ENCODE measurements around the gene ABCC6. TPM values are rescaled to one million over a fixed set of nuclear protein-coding genes. Genes with fewer than 3 reads are reported as not detected.
"Not testable (repeated sequence)": the region's sequence is repeated elsewhere in the genome, so short reads cannot be mapped to it uniquely, and the experiment has no call there.

ABCC6 gene
- total RNA-seq: 0.53 TPM

DNA sequence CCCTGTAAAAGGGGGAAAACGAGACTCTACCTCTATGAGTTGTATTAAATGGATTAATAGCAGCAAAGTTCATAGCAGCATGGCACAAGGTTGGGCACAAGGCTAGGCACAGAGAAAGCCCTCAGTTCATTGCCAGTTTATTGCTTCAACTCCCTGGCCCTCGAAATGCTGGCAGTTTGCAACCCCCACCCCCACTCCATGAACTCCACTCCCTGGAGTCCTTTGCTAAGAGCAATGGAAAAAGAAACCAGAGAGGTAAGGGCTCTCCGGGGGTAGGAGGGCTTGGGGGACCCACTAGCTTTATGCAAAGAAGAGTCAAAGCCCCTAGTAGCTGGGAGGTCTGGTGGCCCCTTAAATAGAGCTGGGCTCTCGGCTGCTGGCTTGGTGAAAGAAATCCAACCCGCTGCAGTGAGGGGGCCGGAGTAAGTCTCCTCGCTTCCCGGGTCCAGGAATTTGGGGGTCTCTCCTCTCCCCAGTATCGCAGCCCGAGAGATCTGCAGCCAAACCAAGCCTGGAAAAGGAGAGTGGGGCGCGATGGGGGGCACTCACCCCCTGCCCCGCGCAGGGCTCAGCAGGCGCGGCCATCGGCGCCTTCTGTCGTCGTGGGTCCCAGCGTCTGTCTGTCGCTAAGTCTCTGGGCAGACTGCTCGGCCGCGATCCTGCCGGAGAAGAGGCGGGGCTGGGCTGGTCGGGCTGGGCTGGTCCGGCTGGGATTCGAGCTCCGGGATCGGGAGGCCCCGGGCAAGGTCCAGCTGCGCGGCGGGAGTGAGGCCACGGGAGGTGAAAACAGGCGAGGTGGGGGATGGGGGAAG is at the start of gene ABCC6:
Gene ABCC6 (minus strand): TSS at position 645 of the 812 bp plus-strand sequence. CDS start 60 bp downstream, at position 585.
- intact Hi-C loops (cut with DNase I); H3K9me3 ChIP-seq; H3K4me1 ChIP-seq; DNase-seq (ENCODE audit: low spot score in 2 of 2); H3K27ac ChIP-seq; H3K36me3 ChIP-seq; H3K27me3 ChIP-seq: not testable (repeated sequence)
- H3K4me3 ChIP-seq: peak within 1 kb of the TSS in 1 of 2 donors; percentile 52

GRCh38 chr16:16272573-16273221 is 49.4 kb upstream of the ABCC6 start:
- H3K9me3 ChIP-seq; DNase-seq (ENCODE audit: low spot score in 2 of 2); H3K4me1 ChIP-seq; H3K27ac ChIP-seq; H3K36me3 ChIP-seq; intact Hi-C loops (cut with DNase I); H3K27me3 ChIP-seq; H3K4me3 ChIP-seq: not testable (repeated sequence)

DNA sequence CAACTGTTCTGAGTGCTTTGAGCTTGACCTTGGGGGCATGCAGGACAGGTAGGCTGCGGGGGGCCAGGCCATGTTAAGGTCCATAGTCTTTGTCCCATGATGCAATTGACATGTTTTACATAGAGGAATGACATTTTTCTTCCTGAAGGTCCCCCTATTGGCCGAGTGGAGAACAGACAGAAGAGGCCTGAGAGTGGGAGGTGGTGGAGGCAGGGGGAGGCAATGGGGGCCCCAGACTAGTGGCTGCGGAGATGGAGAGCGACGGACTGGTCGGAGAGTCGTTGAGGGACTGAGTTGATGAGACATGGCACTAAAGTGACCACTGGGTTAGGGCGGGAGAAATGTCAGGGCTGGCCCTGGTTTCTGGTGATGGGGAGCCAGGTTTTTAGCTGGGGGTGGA is 48.4 kb upstream of the ABCC6 start:
- intact Hi-C loops (cut with DNase I): not testable (repeated sequence)

GRCh38 chr16:16268185-16268808 is 45.0 kb upstream of the ABCC6 start:
- DNase-seq (ENCODE audit: low spot score in 2 of 2); H3K4me3 ChIP-seq; intact Hi-C loops (cut with DNase I); H3K27me3 ChIP-seq; H3K27ac ChIP-seq; H3K36me3 ChIP-seq; H3K4me1 ChIP-seq; H3K9me3 ChIP-seq: not testable (repeated sequence)

More for the DNA sequence above, 48.4 kb upstream of the ABCC6 start:
- H3K27ac ChIP-seq; H3K4me3 ChIP-seq; H3K36me3 ChIP-seq; H3K4me1 ChIP-seq; H3K27me3 ChIP-seq; DNase-seq (ENCODE audit: low spot score in 2 of 2); H3K9me3 ChIP-seq: not testable (repeated sequence)

- intact Hi-C loops (cut with DNase I): not testable (repeated sequence)
These were observed 44.4 kb upstream of the ABCC6 start for GRCh38 chr16:16267708-16268107.

GRCh38 chr16:16265044-16265443 is 41.8 kb upstream of the ABCC6 start:
- H3K36me3 ChIP-seq; intact Hi-C loops (cut with DNase I); H3K27me3 ChIP-seq; H3K4me1 ChIP-seq; H3K9me3 ChIP-seq; H3K27ac ChIP-seq; DNase-seq (ENCODE audit: low spot score in 2 of 2); H3K4me3 ChIP-seq: not testable (repeated sequence)

More at GRCh38 chr16:16267708-16268107, 44.4 kb upstream of the ABCC6 start:
- not testable (repeated sequence) for H3K4me1 ChIP-seq; DNase-seq (ENCODE audit: low spot score in 2 of 2); H3K36me3 ChIP-seq; H3K27me3 ChIP-seq; H3K4me3 ChIP-seq; H3K9me3 ChIP-seq; H3K27ac ChIP-seq

DNA sequence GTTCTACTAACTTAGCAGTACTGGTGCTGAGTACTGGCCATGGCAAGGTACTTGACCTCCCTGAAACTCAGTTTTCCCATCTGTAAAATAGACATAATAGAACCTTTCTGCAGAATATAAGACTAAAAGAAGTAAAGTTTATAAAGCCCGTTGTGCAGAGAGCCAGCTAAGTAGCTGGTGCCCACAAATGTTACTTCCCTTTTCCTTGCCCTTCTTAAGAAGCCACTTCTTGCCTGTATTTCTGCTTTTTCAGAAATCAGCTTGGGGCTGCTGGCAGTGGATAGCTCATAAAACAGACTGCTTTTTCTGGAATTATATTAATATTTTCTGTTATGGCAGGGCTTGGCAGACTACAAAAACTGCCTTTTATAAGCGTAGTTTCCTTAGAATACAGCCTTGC is 40.7 kb upstream of the ABCC6 start:
- H3K4me3 ChIP-seq; H3K27ac ChIP-seq; H3K36me3 ChIP-seq; H3K9me3 ChIP-seq; H3K27me3 ChIP-seq; H3K4me1 ChIP-seq; intact Hi-C loops (cut with DNase I); DNase-seq (ENCODE audit: low spot score in 2 of 2): not testable (repeated sequence)

GRCh38 chr16:16262954-16263555 is 39.8 kb upstream of the ABCC6 start:
- DNase-seq (ENCODE audit: low spot score in 2 of 2); H3K27me3 ChIP-seq; intact Hi-C loops (cut with DNase I): not testable (repeated sequence)

DNA sequence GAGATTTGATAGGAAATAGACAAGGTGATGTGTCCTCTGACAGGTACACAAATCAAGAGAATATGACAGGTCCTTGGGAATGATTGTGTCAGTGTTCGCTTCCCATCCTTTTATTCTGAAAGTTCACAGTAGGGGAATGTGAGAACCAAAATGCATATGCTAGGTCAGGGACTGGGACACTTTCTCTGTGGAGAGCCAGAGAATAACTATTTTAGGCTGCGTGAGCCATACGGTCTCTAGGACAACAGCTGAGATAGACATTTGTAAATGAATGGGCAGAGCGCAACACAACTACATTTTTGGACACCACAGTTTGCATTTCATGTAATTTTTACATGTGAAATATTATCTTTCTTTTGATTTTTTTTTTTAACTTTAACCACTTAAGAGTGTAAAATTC is 36.7 kb upstream of the ABCC6 start:
- H3K9me3 ChIP-seq; intact Hi-C loops (cut with DNase I); H3K4me3 ChIP-seq; H3K27ac ChIP-seq; H3K4me1 ChIP-seq; H3K36me3 ChIP-seq; H3K27me3 ChIP-seq; DNase-seq (ENCODE audit: low spot score in 2 of 2): not testable (repeated sequence)

More at GRCh38 chr16:16262954-16263555, 39.8 kb upstream of the ABCC6 start:
- H3K36me3 ChIP-seq, H3K9me3 ChIP-seq, H3K27ac ChIP-seq, H3K4me3 ChIP-seq, H3K4me1 ChIP-seq: not testable (repeated sequence)

GRCh38 chr16:16258822-16259221 is 35.5 kb upstream of the ABCC6 start:
- H3K4me1 ChIP-seq; H3K4me3 ChIP-seq; DNase-seq (ENCODE audit: low spot score in 2 of 2); H3K27ac ChIP-seq; H3K27me3 ChIP-seq; H3K36me3 ChIP-seq; intact Hi-C loops (cut with DNase I); H3K9me3 ChIP-seq: not testable (repeated sequence)

GRCh38 chr16:16257301-16257923 is 34.1 kb upstream of the ABCC6 start:
- H3K27me3 ChIP-seq; H3K36me3 ChIP-seq; H3K27ac ChIP-seq; H3K9me3 ChIP-seq; intact Hi-C loops (cut with DNase I); H3K4me1 ChIP-seq; DNase-seq (ENCODE audit: low spot score in 2 of 2); H3K4me3 ChIP-seq: not testable (repeated sequence)

DNA sequence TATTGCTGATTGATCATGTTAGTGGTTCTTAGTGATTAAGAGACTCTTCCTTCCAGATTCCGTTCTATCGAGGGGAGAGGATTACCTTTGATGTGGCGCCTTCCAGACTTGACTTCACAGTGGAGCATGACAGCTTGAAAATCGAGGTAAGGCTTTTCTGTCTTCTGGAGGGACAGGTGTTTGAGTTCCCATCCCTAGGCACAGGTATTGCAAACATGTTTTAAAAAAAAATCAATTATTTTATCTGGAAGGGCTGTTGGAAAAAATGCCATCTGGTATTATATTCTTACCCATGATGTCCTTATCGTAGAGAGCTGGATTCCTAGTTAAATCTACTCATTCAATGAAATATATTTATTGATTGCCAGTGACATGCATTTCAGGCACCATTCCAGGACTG is 29.1 kb upstream of the ABCC6 start:
- H3K36me3 ChIP-seq; DNase-seq (ENCODE audit: low spot score in 2 of 2); intact Hi-C loops (cut with DNase I); H3K4me1 ChIP-seq; H3K27ac ChIP-seq; H3K4me3 ChIP-seq; H3K9me3 ChIP-seq; H3K27me3 ChIP-seq: not testable (repeated sequence)

DNA sequence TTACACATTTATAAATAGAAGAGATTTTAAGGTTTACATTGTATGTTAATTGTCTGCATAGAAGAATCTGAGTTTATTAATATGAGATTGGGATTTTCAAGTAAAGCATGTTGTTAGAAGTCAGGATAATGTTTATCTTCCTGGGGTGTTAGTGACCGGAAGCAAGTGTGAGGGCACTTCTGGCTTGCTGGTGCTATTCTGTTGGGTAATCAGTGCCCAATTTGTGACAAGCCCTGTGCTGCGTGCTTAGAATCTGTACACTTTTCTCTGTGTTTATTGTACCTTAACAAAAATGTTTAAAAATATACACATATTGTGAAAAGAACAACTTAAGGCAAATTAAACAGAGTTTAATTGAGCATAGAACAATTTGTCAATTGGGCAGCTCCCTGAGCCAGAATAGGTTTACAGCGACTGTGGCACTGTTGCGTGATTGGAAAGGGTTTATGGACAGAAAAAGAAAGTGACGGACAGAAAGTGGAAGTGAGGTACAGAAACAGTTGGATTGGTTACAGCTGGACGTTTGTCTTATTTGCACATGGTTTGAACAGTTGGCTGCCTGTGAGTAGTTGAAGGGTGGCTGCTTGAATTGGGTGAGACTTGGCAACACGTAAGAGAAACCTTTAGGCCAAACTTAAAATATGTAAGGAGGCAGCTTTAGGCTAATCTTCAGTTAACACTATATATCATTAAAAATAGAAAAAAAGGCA is 26.5 kb upstream of the ABCC6 start:
- H3K9me3 ChIP-seq; H3K4me3 ChIP-seq; H3K36me3 ChIP-seq; DNase-seq (ENCODE audit: low spot score in 2 of 2); intact Hi-C loops (cut with DNase I); H3K27ac ChIP-seq; H3K27me3 ChIP-seq; H3K4me1 ChIP-seq: not testable (repeated sequence)
